Mammary epithelial cell (primary cell): ENCODE results near the gene RXFP4.

Experiments
- CTCF ChIP-seq, 2 donors: IDR thresholded peaks in 1 of 2; conservative IDR thresholded peaks in 1 of 2; 2 replicates each; pipeline ENCODE4 v1.5.1; 2011 to 2012; ENCODE audit warnings: inconsistent platforms in 2 of 2, low read length in 2 of 2, mild to moderate bottlenecking in 2 of 2, control low read depth in 1 of 2, low read depth in 1 of 2; ENCODE audit not compliant: insufficient read depth in 1 of 2; ENCODE audit errors: extremely low read depth in 1 of 2
- EZH2 ChIP-seq: IDR thresholded peaks from 2 replicates; pipeline ENCODE4 v1.6.1; 2012; ENCODE audit warnings: low read length, inconsistent platforms, borderline replicate concordance

GRCh38 chr1:155971910-155972809, 30.7 kb downstream of the RXFP4 start:
- TF ChIP-seq CTCF (conservative IDR thresholded peaks at IDR 0.05 in 1 of 2, IDR thresholded peaks at IDR 0.05 in 1 of 2; ENCODE audit: extremely low read depth in 1 of 2, insufficient read depth in 1 of 2, low read depth in 1 of 2, low read length in 2 of 2) = no peak
- TF ChIP-seq EZH2 = no peak
